Esophagus squamous epithelium (tissue), 4 donors: ENCODE data around the gene TSPYL1.

Experiments
- CTCF ChIP-seq, 6 experiments: fragments of 450-650 bp in 4 of 6; fragments of 200-600 bp in 2 of 6; sonication (generic) in 2 of 6; IDR thresholded peaks; one replicate each; pipeline ENCODE4 v1.5.1; 2016 to 2019; ENCODE audit warnings: antibody characterized with exemption in 6 of 6, mild to moderate bottlenecking in 4 of 6, moderate library complexity in 4 of 6
- POLR2A ChIP-seq, 4 donors: fragments of 450-650 bp; IDR thresholded peaks; one replicate each; pipeline ENCODE4 v1.6.1; 2017; ENCODE audit warnings: antibody characterized with exemption in 4 of 4, mild to moderate bottlenecking in 4 of 4, moderate library complexity in 3 of 4

DNA sequence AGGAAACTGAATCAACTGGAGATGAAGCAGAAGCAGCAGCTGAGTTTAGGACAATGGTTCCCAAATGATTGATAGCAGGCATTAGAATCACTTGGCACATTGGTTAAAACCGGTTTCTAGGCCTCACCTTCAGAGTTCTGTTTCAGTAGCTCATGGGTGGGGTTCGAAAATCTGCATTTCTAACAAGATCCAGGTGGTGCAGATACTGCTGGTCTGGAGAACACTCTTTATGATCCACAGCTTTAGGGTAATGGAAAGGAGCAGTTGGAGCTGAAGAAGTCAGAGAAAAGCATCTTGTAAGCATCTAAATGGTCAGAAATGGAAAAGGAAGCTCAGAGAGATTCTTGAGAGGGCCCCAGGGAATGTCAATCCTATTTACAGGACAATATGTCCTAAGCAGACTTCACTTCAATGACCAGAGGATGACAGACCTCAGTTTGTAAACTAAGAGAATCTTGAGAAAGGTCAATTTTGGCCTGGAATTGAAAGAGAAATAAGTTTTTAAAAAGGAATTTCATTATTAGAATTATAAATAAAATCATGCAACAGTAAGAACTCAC, 8.5 kb downstream of the TSPYL1 start:
- TF ChIP-seq POLR2A (IDR thresholded peaks at IDR 0.05) (no peak), CTCF (IDR thresholded peaks at IDR 0.05) (no peak)
